Activated CD8-positive, alpha-beta memory T cell treated with anti-CD3 and anti-CD28 coated beads, Interleukin-2, amount 10 ng/mL, durations not matched to agents 7 days and 5 days (primary cell): ENCODE results near the gene PRPF8. TPM values are rescaled to one million over a fixed set of nuclear protein-coding genes. Genes with fewer than 3 reads are reported as not detected.
"Not testable (repeated sequence)": the region's sequence is repeated elsewhere in the genome, so short reads cannot be mapped to it uniquely, and the experiment has no call there.

Experiments
- ATAC-seq: fragments of 150-1000 bp; cut with Tn5 transposase; one replicate; pipeline ENCODE4 v1.10.0; 2021; ENCODE audit warnings: moderate library complexity
- CTCF ChIA-PET: fragments of 350-600 bp; sonication (Branson Sonifier 250); formaldehyde crosslinking; loops from one replicate; lab custom pipeline; 2021; ENCODE audit warnings: antibody characterized with exemption; lab: Charles Lee
- DNase-seq: peaks from one replicate; pipeline ENCODE4 v3.0.0-alpha.2; 2020
- H3K27ac Mint-ChIP-seq: one replicate; pipeline ENCODE4 v1.8.0; 2021; ENCODE audit warnings: mild to moderate bottlenecking, mixed read lengths
- H3K27me3 Mint-ChIP-seq: one replicate; pipeline ENCODE4 v1.8.0; 2021; ENCODE audit warnings: mixed read lengths
- H3K36me3 Mint-ChIP-seq: one replicate; pipeline ENCODE4 v1.8.0; 2021; ENCODE audit warnings: mild to moderate bottlenecking, mixed read lengths
- H3K4me1 Mint-ChIP-seq: one replicate; pipeline ENCODE4 v1.8.0; 2021; ENCODE audit warnings: mixed read lengths
- H3K4me3 Mint-ChIP-seq: one replicate; pipeline ENCODE4 v1.8.0; 2021; ENCODE audit warnings: mild to moderate bottlenecking, moderate library complexity, mixed read lengths
- H3K9me3 Mint-ChIP-seq: one replicate; pipeline ENCODE4 v1.8.0; 2022; ENCODE audit warnings: low read depth, mixed read lengths
- total RNA-seq, 2 experiments: library from RNA; stranded (reverse); gene quantifications; one replicate each; pipeline ENCODE4 v1.2.3, GENCODE V29; 2021

The PRPF8 gene
- total RNA-seq, 2 experiments from 2014 or later: 324 to 358 TPM

- Mint-ChIP-seq H3K27me3 (peaks cover 21% of the 10 kb centered on the region), H3K4me3 (no peak overlapping the region), H3K27ac (no peak overlapping the region), H3K36me3 (no peaks in the 10 kb centered on the region), H3K9me3 (no peaks in the 10 kb centered on the region), H3K4me1 (peaks cover 18% of the 10 kb centered on the region)
- no peak for ATAC-seq
- no peak for DNase-seq
- CTCF ChIA-PET: interaction anchor here (1.0 to 1.3 kb wide), 3 partner anchors 10 to 156 kb away, joined by 3 to 4 read pairs (median 4); no protein-coding TSS in a partner anchor
Observed at GRCh38 chr17:1713878-1714426, 29.3 kb upstream of the PRPF8 start.

- no peak overlapping the region for H3K27ac Mint-ChIP-seq
- H3K36me3 Mint-ChIP-seq: no peaks in the 10 kb centered on the region
- H3K9me3 Mint-ChIP-seq: no peaks in the 10 kb centered on the region
- ATAC-seq (no peak), DNase-seq (no peak)
- CTCF ChIA-PET: interaction anchor here (0.6 to 1.3 kb wide), 6 partner anchors 9 to 157 kb away, joined by 3 to 9 read pairs (median 4); no protein-coding TSS in a partner anchor
- peaks cover 17% of the 10 kb centered on the region for H3K4me1 Mint-ChIP-seq
- H3K4me3 Mint-ChIP-seq: no peak overlapping the region
- peaks cover 24% of the 10 kb centered on the region for H3K27me3 Mint-ChIP-seq
Observed at GRCh38 chr17:1713160-1713877, 28.7 kb upstream of the PRPF8 start.

- Mint-ChIP-seq H3K27ac (no peak overlapping the region), H3K4me1 (peaks cover 12% of the 10 kb centered on the region), H3K36me3 (no peaks in the 10 kb centered on the region), H3K27me3 (peaks cover 32% of the 10 kb centered on the region), H3K9me3 (no peaks in the 10 kb centered on the region), H3K4me3 (no peak overlapping the region)
- DNase-seq (no peak), ATAC-seq (no peak)
- CTCF ChIA-PET: no interaction called here
Observed at GRCh38 chr17:1712271-1712670, 27.6 kb upstream of the PRPF8 start.

- Mint-ChIP-seq H3K4me3 (no peak overlapping the region), H3K27ac (no peak overlapping the region), H3K9me3 (no peaks in the 10 kb centered on the region), H3K36me3 (no peaks in the 10 kb centered on the region), H3K4me1 (peaks cover 10% of the 10 kb centered on the region), H3K27me3 (peaks cover 35% of the 10 kb centered on the region)
- CTCF ChIA-PET: no interaction called here
- DNase-seq: no peak
- no peak for ATAC-seq
Observed at GRCh38 chr17:1711804-1712203, 27.1 kb upstream of the PRPF8 start.

GRCh38 chr17:1710807-1711553, 26.3 kb upstream of the PRPF8 start:
- no peaks in the 10 kb centered on the region for H3K9me3 Mint-ChIP-seq
- no peak for DNase-seq

GRCh38 chr17:1709971-1710806, 25.5 kb upstream of the PRPF8 start, which contains the start of gene TLCD2:
TSS of gene TLCD2 (minus strand) at chr17:1710377. CDS start at chr17:1710242, 135 bp downstream.
- DNase-seq: no peak
- H3K36me3 Mint-ChIP-seq: no peaks in the 10 kb centered on the region
- H3K9me3 Mint-ChIP-seq: no peaks in the 10 kb centered on the region
- peak; percentile 50 for ATAC-seq
- H3K4me1 Mint-ChIP-seq: peaks cover 10% of the 10 kb centered on the region
- CTCF ChIA-PET: interaction anchor here (0.6 kb wide), 1 partner anchor 11 kb away, joined by 3 read pairs; no protein-coding TSS in a partner anchor
- H3K4me3 Mint-ChIP-seq: peak within 1 kb of the TSS; percentile 21
- peaks cover 44% of the 10 kb centered on the region for H3K27me3 Mint-ChIP-seq
- H3K27ac Mint-ChIP-seq: no peak within 1 kb of the TSS

More at GRCh38 chr17:1710807-1711553, 26.3 kb upstream of the PRPF8 start:
- H3K27ac Mint-ChIP-seq: no peak overlapping the region
- peaks cover 39% of the 10 kb centered on the region for H3K27me3 Mint-ChIP-seq
- no peaks in the 10 kb centered on the region for H3K36me3 Mint-ChIP-seq
- ATAC-seq: no peak
- peak overlapping the region; percentile 21 for H3K4me3 Mint-ChIP-seq
- CTCF ChIA-PET: no interaction called here
- peaks cover 10% of the 10 kb centered on the region for H3K4me1 Mint-ChIP-seq

GRCh38 chr17:1709403-1709951, 24.8 kb upstream of the PRPF8 start:
- Mint-ChIP-seq H3K27me3 (peaks cover 50% of the 10 kb centered on the region), H3K27ac (no peak overlapping the region), H3K4me3 (no peak overlapping the region), H3K4me1 (peaks cover 7% of the 10 kb centered on the region), H3K36me3 (no peaks in the 10 kb centered on the region), H3K9me3 (no peaks in the 10 kb centered on the region)
- ATAC-seq (peak; percentile 8), DNase-seq (no peak)
- CTCF ChIA-PET: interaction anchor here (0.6 to 0.7 kb wide), 2 partner anchors 12 to 13 kb away, joined by 3 read pairs; no protein-coding TSS in a partner anchor

GRCh38 chr17:1708791-1709346, 24.2 kb upstream of the PRPF8 start:
- not testable (repeated sequence) for H3K4me1 Mint-ChIP-seq, H3K36me3 Mint-ChIP-seq, ATAC-seq, H3K9me3 Mint-ChIP-seq, H3K4me3 Mint-ChIP-seq, DNase-seq, H3K27ac Mint-ChIP-seq
- H3K27me3 Mint-ChIP-seq: peaks cover 52% of the 10 kb centered on the region
- CTCF ChIA-PET: interaction anchor here (0.7 kb wide), 1 partner anchor 14 kb away, joined by 3 read pairs; no protein-coding TSS in a partner anchor

- H3K4me3 Mint-ChIP-seq: no peak overlapping the region
- no peak overlapping the region for H3K27ac Mint-ChIP-seq
- peaks cover 7% of the 10 kb centered on the region for H3K4me1 Mint-ChIP-seq
- H3K36me3 Mint-ChIP-seq: no peaks in the 10 kb centered on the region
- ATAC-seq (no peak), DNase-seq (no peak)
- H3K27me3 Mint-ChIP-seq: peaks cover 51% of the 10 kb centered on the region
- CTCF ChIA-PET: no interaction called here
- no peaks in the 10 kb centered on the region for H3K9me3 Mint-ChIP-seq
Observed at GRCh38 chr17:1707107-1707506, 22.4 kb upstream of the PRPF8 start.

- CTCF ChIA-PET: interaction anchor here (1.4 kb wide), 1 partner anchor 9 kb away, joined by 3 read pairs; no protein-coding TSS in a partner anchor
- no peak overlapping the region for H3K4me3 Mint-ChIP-seq
Observed at GRCh38 chr17:1705004-1705403, 20.3 kb upstream of the PRPF8 start.

GRCh38 chr17:1703063-1703462, 18.4 kb upstream of the PRPF8 start:
- no peak for DNase-seq
- ATAC-seq: no peak
- peaks cover 28% of the 10 kb centered on the region for H3K27me3 Mint-ChIP-seq
- H3K4me1 Mint-ChIP-seq: peaks cover 5% of the 10 kb centered on the region
- H3K4me3 Mint-ChIP-seq: no peak overlapping the region
- CTCF ChIA-PET: no interaction called here
- H3K27ac Mint-ChIP-seq: no peak overlapping the region
- no peaks in the 10 kb centered on the region for H3K9me3 Mint-ChIP-seq
- H3K36me3 Mint-ChIP-seq: no peaks in the 10 kb centered on the region

More at GRCh38 chr17:1705004-1705403, 20.3 kb upstream of the PRPF8 start:
- peaks cover 5% of the 10 kb centered on the region for H3K4me1 Mint-ChIP-seq
- H3K9me3 Mint-ChIP-seq: no peaks in the 10 kb centered on the region
- ATAC-seq (no peak), DNase-seq (no peak)
- no peaks in the 10 kb centered on the region for H3K36me3 Mint-ChIP-seq
- no peak overlapping the region for H3K27ac Mint-ChIP-seq
- peaks cover 34% of the 10 kb centered on the region for H3K27me3 Mint-ChIP-seq

GRCh38 chr17:1699891-1700290, 15.2 kb upstream of the PRPF8 start:
- H3K9me3 Mint-ChIP-seq, H3K36me3 Mint-ChIP-seq, H3K4me1 Mint-ChIP-seq, H3K27ac Mint-ChIP-seq, DNase-seq, ATAC-seq, H3K4me3 Mint-ChIP-seq, H3K27me3 Mint-ChIP-seq, CTCF ChIA-PET: not testable (repeated sequence)
